ENCODE results near the gene ADISSP.

ADISSP gene

GRCh38 chr20:3755269-3755668 is 12.3 kb downstream of the ADISSP start:
- DNase-seq (ENCODE audit: low read depth in 3 of 3): no peak

DNA sequence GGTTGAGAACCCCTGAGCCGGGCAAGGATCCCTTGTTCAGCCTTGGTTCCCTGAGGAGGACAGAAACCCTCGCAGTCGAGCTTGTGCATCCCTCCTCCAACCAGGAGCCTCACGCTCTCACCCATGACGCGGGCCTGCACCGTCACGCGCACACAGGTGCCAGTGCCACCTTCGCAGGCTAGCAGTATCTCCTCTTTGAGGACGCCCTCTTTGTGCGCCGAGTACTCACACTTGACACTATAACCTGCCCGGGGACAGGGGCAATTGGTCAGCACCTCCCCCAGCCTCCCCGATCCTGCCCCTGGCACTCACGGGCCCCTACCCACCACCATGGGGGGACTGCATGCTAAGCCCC is 13.3 kb downstream of the ADISSP start:
- DNase-seq (ENCODE audit: low read depth in 3 of 3): no peak

DNA sequence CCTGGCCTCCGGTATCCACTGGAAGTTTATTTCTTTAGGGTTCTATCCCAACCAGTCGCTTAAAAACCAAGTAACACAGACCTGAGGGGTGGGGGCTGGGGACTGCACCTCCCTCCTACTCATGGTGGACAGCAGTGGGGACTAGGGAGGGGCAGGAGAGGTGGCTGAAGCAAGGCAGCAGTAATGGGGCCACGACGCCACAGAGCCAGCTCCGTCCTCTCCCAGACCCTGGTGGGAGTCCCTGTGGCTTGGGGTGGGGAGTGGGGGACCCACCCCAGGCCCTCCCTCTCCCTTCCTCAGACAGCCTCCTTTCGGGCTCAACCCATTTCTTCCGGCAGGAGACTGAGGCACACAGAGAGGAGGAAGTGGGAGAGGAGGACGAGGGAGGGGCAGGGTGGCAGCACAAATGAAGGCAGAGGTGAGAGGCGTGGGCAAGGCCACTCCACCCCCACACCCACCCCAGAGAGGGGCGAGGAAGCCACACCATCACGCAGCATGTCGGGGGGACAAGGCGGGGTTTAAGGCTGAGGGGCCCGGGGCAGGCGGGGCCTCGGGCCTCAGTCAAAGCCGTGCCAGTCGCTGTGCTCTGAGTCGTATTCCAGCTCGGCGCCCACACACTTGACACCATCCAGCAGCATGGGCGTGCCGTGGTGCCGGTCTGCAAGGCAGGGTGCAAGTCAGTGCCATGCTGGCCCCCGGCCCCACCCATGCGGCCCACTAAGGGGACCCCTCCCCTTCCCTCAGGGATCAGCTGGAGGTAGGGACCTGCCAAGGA is 13.9 kb downstream of the ADISSP start:
- no peak for DNase-seq (ENCODE audit: low read depth in 3 of 3)

- DNase-seq (ENCODE audit: low read depth in 3 of 3): peak; percentile 21 to 38 (median 32)
Observed at GRCh38 chr20:3753098-3753497, 14.5 kb downstream of the ADISSP start.

- no peak for DNase-seq (ENCODE audit: low read depth in 3 of 3)
Observed at GRCh38 chr20:3752386-3752759, 15.2 kb downstream of the ADISSP start.

DNA sequence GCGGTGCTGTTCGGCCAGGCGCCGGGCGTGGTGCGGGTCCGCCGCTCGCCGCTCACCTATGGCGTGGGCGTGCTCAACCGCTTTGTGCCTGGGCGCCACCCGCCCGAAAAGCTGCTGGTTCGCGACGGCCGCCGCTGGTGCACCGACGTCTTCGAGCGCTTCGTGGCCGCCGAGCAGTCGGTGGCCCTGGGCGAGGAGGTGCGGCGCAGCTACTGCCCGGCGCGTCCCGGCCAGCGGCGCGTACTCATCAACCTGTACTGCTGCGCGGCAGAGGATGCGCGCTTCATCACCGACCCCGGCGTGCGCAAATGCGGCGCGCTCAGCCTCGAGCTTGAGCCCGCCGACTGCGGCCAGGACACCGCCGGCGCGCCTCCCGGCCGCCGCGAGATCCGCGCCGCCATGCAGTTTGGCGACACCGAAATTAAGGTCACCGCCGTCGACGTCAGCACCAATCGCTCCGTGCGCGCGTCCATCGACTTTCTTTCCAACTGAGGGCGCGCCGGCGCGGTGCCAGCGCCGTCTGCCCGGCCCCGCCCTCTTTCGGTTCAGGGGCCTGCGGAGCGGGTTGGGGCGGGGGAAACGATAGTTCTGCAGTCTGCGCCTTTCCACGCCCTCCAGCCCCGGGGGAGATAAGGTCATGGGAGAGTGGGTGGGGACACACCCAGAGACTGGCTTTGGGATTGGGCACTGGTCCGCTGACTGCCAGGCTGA is 15.7 kb downstream of the ADISSP start:
- peak; percentile 17 to 34 (median 18) for DNase-seq (ENCODE audit: low read depth in 3 of 3)

- no peak for DNase-seq (ENCODE audit: low read depth in 3 of 3)
Observed at GRCh38 chr20:3751305-3751674, 16.3 kb downstream of the ADISSP start.

GRCh38 chr20:3749689-3750531 is 17.6 kb downstream of the ADISSP start:
- DNase-seq (ENCODE audit: low read depth in 3 of 3): no peak

DNA sequence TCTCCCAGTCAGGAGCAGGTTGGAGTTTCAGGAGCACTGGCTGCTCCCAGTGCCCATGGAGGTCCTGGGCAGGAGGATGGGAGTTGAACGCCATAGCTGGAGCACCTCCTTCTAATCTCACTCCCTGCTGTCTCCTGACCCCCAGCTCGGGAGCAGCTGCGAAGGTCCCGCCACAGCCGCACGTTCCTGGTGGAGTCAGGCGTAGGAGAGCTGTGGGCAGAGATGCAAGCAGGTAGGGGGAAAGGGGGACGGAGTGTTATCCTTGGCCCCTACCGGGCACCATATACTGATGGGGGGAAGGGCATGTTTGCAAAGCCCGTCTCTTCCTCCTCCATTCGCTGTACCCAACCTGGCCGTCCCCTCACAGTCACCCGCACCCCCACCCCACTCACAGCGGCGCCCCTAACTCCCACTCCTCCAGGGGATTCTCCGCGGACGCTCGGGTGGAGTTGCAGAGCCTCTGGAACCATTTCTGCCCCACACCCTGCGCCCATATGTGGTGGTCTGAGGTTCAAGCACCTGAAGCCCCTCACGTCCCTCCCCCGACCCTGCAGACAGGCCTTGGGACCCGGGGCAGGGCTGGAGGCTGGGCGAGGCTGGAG is 18.4 kb downstream of the ADISSP start:
- no peak for DNase-seq (ENCODE audit: low read depth in 3 of 3)

DNA sequence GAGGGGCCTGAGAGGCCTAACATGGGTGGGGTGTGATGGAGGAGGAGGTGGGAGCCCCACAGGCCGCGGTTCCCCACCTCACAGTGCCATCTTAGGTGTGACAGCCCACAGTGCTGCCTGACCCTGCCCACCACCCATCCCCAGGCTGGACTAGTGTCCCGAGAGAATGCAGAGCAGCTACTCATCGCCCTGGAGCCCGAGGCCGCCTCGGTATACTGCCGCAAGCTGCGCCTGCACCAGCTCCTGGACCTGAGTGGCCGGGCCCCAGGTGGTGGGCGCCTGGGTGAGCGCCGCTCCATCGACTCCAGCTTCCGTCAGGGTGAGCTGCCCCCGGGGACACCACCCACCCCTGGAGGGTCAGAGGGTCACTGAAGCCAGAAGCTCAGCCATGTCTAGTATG is 19.5 kb downstream of the ADISSP start:
- no peak for DNase-seq (ENCODE audit: low read depth in 3 of 3)

- DNase-seq (ENCODE audit: low read depth in 3 of 3): no peak
Observed at GRCh38 chr20:3747471-3747870, 20.1 kb downstream of the ADISSP start.

- DNase-seq (ENCODE audit: low read depth in 3 of 3): no peak
Observed at GRCh38 chr20:3745686-3746173, 21.8 kb downstream of the ADISSP start.

DNA sequence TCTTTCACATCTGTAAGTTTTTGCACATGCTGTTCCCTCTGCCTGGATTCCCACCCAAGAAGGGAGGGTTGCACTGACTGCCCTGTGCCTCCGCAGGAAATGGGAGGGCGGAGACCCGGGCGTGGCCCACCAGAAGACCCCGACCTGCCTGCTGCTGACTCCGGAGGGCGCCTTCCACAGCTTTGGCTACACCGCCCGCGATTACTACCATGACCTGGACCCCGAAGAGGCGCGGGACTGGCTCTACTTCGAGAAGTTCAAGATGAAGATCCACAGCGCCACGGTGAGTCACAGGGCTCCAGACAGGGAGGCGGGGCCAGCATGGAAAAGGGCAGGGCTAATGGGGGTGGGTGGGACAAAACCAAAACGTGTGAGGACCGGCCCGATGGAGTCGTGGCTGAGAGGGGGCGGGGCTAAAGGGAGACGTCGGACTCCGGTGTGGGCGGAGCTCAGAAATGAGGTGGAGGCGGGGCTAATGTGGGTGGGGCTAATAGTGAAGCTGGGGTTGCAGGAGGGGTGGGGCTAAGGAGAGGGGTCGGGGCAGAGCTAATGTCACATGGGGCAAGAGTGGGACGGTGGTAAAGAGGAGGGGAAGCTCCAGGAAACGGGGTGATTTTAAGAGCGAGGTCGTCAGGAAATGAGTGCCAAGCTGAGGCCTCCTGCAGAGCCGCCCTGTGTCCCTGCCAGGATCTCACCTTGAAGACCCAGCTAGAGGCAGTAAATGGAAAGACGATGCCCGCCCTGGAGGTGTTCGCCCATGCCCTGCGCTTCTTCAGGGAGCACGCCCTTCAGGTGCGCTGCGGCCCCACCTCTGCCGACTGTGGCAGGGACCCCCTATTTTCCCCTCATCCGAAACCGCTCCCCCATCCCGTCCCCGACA is 22.5 kb downstream of the ADISSP start:
- DNase-seq (ENCODE audit: low read depth in 3 of 3): peak; percentile 55 to 65 (median 63)

GRCh38 chr20:3744037-3744436 is 23.5 kb downstream of the ADISSP start:
- DNase-seq (ENCODE audit: low read depth in 3 of 3): no peak

DNA sequence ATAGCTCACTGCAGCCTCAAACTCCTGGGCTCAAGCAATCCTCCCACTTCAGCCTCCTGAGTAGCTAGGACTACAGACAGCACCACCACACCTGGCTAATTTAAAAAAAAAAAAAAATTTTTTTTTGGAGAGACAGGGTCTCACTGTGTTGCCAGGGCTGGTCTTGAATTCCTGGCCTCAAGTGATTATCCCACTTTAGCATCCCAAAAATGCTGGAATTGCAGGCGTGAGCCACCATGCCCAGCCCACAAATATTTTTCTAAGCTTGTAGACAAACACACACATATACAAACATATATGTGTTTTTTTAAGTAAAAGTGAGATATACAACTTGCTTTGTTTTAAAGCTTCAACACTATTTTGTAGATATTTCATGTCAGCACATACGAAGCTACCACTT is 24.3 kb downstream of the ADISSP start:
- DNase-seq (ENCODE audit: low read depth in 3 of 3): no peak

DNA sequence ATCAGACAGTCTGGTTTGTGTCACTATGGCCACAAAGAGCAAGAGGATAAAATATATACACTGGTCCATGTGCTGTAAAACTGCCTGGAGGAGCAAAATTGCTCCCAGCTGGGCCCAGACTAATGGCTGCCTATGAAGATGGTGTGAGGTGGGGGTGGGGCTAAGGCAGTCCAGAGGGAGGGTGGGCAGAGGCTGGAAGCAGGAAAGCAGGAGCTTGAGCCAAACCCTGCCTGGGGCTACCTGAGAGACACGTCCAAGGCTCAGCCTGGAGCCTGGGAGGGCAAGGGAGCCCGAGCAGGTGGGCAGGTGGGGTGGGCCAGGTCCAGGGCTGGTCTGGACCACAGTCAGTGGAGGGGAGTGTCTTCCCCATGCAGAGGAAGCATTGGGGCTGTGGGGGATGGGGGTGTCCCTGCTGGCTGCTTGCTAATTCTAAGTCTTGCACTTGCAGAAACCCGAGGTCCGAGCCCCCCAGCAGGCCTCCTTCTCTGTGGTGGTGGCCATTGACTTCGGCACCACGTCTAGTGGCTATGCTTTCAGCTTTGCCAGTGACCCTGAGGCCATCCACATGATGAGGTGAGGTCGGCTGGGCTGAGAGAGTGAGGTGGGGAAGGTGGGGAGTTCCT is 25.6 kb downstream of the ADISSP start:
- no peak for DNase-seq (ENCODE audit: low read depth in 3 of 3)

- no peak for DNase-seq (ENCODE audit: low read depth in 3 of 3)
Observed at GRCh38 chr20:3740615-3741301, 26.8 kb downstream of the ADISSP start.

- no peak for DNase-seq (ENCODE audit: low read depth in 3 of 3)
Observed at GRCh38 chr20:3739926-3740451, 27.6 kb downstream of the ADISSP start.

DNA sequence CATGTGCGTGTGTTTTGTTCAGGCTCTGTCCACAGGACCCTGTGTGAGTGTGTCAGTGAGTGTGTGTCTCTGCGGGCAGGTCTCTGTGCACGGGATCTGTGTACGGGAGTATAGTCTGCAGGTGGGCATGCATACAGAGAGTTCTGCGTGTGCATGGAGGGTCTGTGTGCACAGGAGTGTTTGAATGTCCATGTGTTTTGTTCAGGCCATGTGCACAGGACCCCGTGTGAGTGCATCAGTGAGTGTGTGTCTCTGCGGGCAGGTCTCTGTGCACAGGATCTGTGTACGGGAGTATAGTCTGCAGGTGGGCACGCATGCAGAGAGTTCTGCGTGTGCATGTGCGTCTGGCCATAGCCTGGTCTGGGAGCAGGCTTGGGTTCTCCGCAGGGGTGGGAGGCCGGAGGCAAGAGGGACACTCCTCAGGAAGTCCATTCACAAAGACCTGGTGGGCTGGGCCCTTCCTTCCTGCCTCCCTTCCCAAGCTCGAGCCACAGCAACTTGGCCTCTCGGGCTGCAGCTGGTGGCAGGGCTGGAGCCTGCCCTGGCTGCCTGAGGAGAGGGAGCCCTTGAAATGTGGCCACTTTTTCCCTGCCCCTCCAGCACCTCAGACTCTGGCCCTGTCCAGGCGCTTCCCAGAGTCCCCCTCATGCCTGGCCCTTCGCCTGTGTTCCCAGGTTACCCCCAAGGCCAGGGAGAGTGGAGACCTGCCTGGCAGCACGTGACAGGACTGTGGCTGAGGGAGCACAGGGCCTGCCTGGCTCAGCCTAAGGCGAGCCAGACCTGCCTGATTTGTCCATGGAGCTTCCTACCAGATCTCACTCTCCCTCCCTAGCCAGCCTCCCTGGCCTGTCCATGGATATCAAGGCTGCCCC is 28.3 kb downstream of the ADISSP start:
- DNase-seq (ENCODE audit: low read depth in 3 of 3): no peak

Data from stimulated activated CD4-positive, alpha-beta T cell treated with anti-CD3 and anti-CD28 coated beads, TNF-alpha, amount 100 ng/mL, for 4 hours (primary cell).